Activated gamma-delta T cell (primary cell): ENCODE measurements around the gene CUEDC1.
"Not testable (repeated sequence)": the region's sequence is repeated elsewhere in the genome, so short reads cannot be mapped to it uniquely, and the experiment has no call there.

Experiments used
- DNase-seq: peaks from one replicate; lab custom pipeline; 2025; lab: John Stamatoyannopoulos, UW

The CUEDC1 gene

GRCh38 chr17:57938061-57938502 is 17.1 kb downstream of the CUEDC1 start:
- no peak for DNase-seq

GRCh38 chr17:57937492-57937891 is 17.7 kb downstream of the CUEDC1 start:
- no peak for DNase-seq

GRCh38 chr17:57935833-57936807 is 19.1 kb downstream of the CUEDC1 start:
- no peak for DNase-seq

GRCh38 chr17:57931488-57932137 is 23.6 kb downstream of the CUEDC1 start:
- DNase-seq = no peak

GRCh38 chr17:57930239-57930638 is 25.0 kb downstream of the CUEDC1 start:
- DNase-seq = no peak

- no peak for DNase-seq
Measured at GRCh38 chr17:57929386-57929785, 25.8 kb downstream of the CUEDC1 start.

GRCh38 chr17:57928928-57929327 is 26.3 kb downstream of the CUEDC1 start:
- DNase-seq = no peak

GRCh38 chr17:57927048-57927723 is 28.0 kb downstream of the CUEDC1 start:
- no peak for DNase-seq

- DNase-seq = no peak
Measured at GRCh38 chr17:57926723-57927047, 28.5 kb downstream of the CUEDC1 start.

- DNase-seq = no peak
Measured at GRCh38 chr17:57925361-57925990, 29.7 kb downstream of the CUEDC1 start.

GRCh38 chr17:57924677-57925076 is 30.5 kb downstream of the CUEDC1 start:
- no peak for DNase-seq

GRCh38 chr17:57923182-57923872 is 31.9 kb downstream of the CUEDC1 start:
- no peak for DNase-seq

GRCh38 chr17:57922745-57923144 is 32.5 kb downstream of the CUEDC1 start:
- not testable (repeated sequence) for DNase-seq

- no peak for DNase-seq
Measured at GRCh38 chr17:57920916-57921703, 34.1 kb downstream of the CUEDC1 start.

- DNase-seq = no peak
Measured at GRCh38 chr17:57919918-57920317, 35.3 kb downstream of the CUEDC1 start.

- no peak for DNase-seq
Measured at GRCh38 chr17:57918017-57918895, 37.0 kb downstream of the CUEDC1 start.

GRCh38 chr17:57916925-57917858 is 38.0 kb downstream of the CUEDC1 start:
- no peak for DNase-seq

GRCh38 chr17:57915985-57916757 is 39.0 kb downstream of the CUEDC1 start:
- DNase-seq = no peak
